Prostate gland (tissue), 2 donors: Measurements from ENCODE around the gene MRPS6. TPM values are rescaled to one million over a fixed set of nuclear protein-coding genes. Genes with fewer than 3 reads are reported as not detected.

ENCODE experiments used
- DNase-seq: peaks from one replicate; pipeline ENCODE4 v3.0.0-alpha.2; 2019; ENCODE audit warnings: low spot score
- H3K27ac ChIP-seq, 2 donors: fragments of 200-600 bp; sonication (generic); 2 replicates each; pipeline ENCODE4 v1.5.1; 2017 to 2019
- H3K27me3 ChIP-seq: fragments of 200-600 bp; sonication (generic); replicated peaks from 2 replicates; pipeline ENCODE4 v1.5.1; 2019; ENCODE audit not compliant: insufficient read depth
- H3K36me3 ChIP-seq, 2 donors: fragments of 200-600 bp; sonication (generic); 1 replicate in 1 of 2; 2 replicates in 1 of 2; pipeline versions ENCODE4 v1.5.1 to v1.8.1; 2017 to 2019
- H3K4me1 ChIP-seq: fragments of 200-600 bp; sonication (generic); replicated peaks from 2 replicates; pipeline ENCODE4 v1.5.1; 2019
- H3K4me3 ChIP-seq, 2 donors: fragments of 200-600 bp; sonication (generic); 2 replicates each; pipeline ENCODE4 v1.5.1; 2017 to 2019
- H3K9me3 ChIP-seq: fragments of 200-600 bp; sonication (generic); 2 replicates; pipeline ENCODE4 v1.5.1; 2017
- CTCF ChIP-seq, 4 experiments: fragments of 200-600 bp in 2 of 4; fragments of 450-650 bp in 2 of 4; sonication (generic) in 2 of 4; IDR thresholded peaks; 1 replicate in 3 of 4; 2 replicates in 1 of 4; pipeline ENCODE4 v1.5.1; 2016 to 2019; ENCODE audit warnings: antibody characterized with exemption in 4 of 4, mild to moderate bottlenecking in 2 of 4, moderate library complexity in 2 of 4
- POLR2A ChIP-seq: fragments of 450-650 bp; IDR thresholded peaks from one replicate; pipeline ENCODE4 v1.6.1; 2016; ENCODE audit warnings: antibody characterized with exemption, mild to moderate bottlenecking
- POLR2AphosphoS5 ChIP-seq: sonication (generic); formaldehyde crosslinking; IDR thresholded peaks from one replicate; pipeline ENCODE4 v1.6.1; 2017; ENCODE audit warnings: antibody characterized with exemption
- WGBS: methylation state at CpG from one replicate; pipeline ENCODE4 v1.1.5; 2018; 5-methylcytosine and 5-hydroxymethylcytosine counted together
- intact Hi-C: fragments of 100-400 bp; cut with DNase I; formaldehyde crosslinking; loops from one replicate; pipeline ENCODE4 v1.14.2; 2022
- total RNA-seq, 2 donors: library from RNA; depleted of rRNA; stranded (reverse); fragments of >200 nt; gene quantifications; one replicate each; pipeline ENCODE4 v1.1.0, GENCODE V29; 2016

MRPS6 gene
- total RNA-seq, 2 donors from 2014 or later = 24.9 to 75.8 TPM

- H3K27me3 ChIP-seq = no peaks in the 10 kb centered on the region
- 93% methylated on average over 2 of the region's 2 CpGs for WGBS
Measured at GRCh38 chr21:34120867-34121266, 47.5 kb downstream of the MRPS6 start.

GRCh38 chr21:34122047-34122446, 48.7 kb downstream of the MRPS6 start:
- Histone ChIP-seq H3K9me3 (no peaks in the 10 kb centered on the region), H3K27me3 (no peaks in the 10 kb centered on the region), H3K27ac (no peak overlapping the region), H3K36me3 (no peaks in the 10 kb centered on the region), H3K4me1 (no peaks in the 10 kb centered on the region), H3K4me3 (no peak overlapping the region)
- WGBS = 50% methylated on average over 2 of the region's 2 CpGs
- peak; percentile 34 for DNase-seq
- TF ChIP-seq POLR2A (no peak), POLR2AphosphoS5 (peak; percentile 26)
- intact Hi-C loops = no loop called here

More at GRCh38 chr21:34120867-34121266, 47.5 kb downstream of the MRPS6 start:
- intact Hi-C loops = no loop called here
- H3K4me3 ChIP-seq = no peak overlapping the region
- no peaks in the 10 kb centered on the region for H3K9me3 ChIP-seq
- H3K4me1 ChIP-seq = no peaks in the 10 kb centered on the region
- H3K27ac ChIP-seq = no peak overlapping the region
- H3K36me3 ChIP-seq = no peaks in the 10 kb centered on the region
- TF ChIP-seq POLR2A (no peak), POLR2AphosphoS5 (no peak), CTCF (IDR thresholded peaks at IDR 0.05) (no peak)
- DNase-seq = no peak

GRCh38 chr21:34123609-34124008, 50.2 kb downstream of the MRPS6 start:
- H3K9me3 ChIP-seq = no peaks in the 10 kb centered on the region

GRCh38 chr21:34126269-34126668, 52.9 kb downstream of the MRPS6 start:
- Histone ChIP-seq H3K36me3 (no peaks in the 10 kb centered on the region), H3K27ac (no peak overlapping the region), H3K27me3 (no peaks in the 10 kb centered on the region), H3K4me3 (no peak overlapping the region), H3K9me3 (no peaks in the 10 kb centered on the region), H3K4me1 (no peaks in the 10 kb centered on the region)
- 84% methylated on average over 10 of the region's 10 CpGs for whole genome bisulfite sequencing
- intact Hi-C loops = loop anchor here (5.0 kb wide), 3 partner anchors 54 to 221 kb away; partner anchors contain the start of genes MRPS6 and SLC5A3
- TF ChIP-seq CTCF (IDR thresholded peaks at IDR 0.05) (no peak), POLR2AphosphoS5 (no peak), POLR2A (no peak)
- no peak for DNase-seq

More at GRCh38 chr21:34123609-34124008, 50.2 kb downstream of the MRPS6 start:
- intact Hi-C loops = no loop called here
- Histone ChIP-seq H3K27me3 (no peaks in the 10 kb centered on the region), H3K4me1 (no peaks in the 10 kb centered on the region), H3K36me3 (no peaks in the 10 kb centered on the region), H3K27ac (no peak overlapping the region), H3K4me3 (no peak overlapping the region)
- DNase-seq = no peak
- WGBS = 87% methylated on average over 8 of the region's 8 CpGs
- TF ChIP-seq CTCF (IDR thresholded peaks at IDR 0.05) = no peak
- TF ChIP-seq POLR2A = no peak
- TF ChIP-seq POLR2AphosphoS5 = no peak

- H3K4me1 ChIP-seq = no peaks in the 10 kb centered on the region
- 56% methylated on average over 5 of the region's 5 CpGs for WGBS
- H3K36me3 ChIP-seq = no peaks in the 10 kb centered on the region
- no peak overlapping the region for H3K4me3 ChIP-seq
- H3K27ac ChIP-seq = no peak overlapping the region
- intact Hi-C loops = loop anchor here (5.0 kb wide), 3 partner anchors 54 to 221 kb away; partner anchors contain the start of genes MRPS6 and SLC5A3
- TF ChIP-seq POLR2A = no peak
- no peak for TF ChIP-seq POLR2AphosphoS5
- TF ChIP-seq CTCF (IDR thresholded peaks at IDR 0.05) = no peak
- H3K9me3 ChIP-seq = no peaks in the 10 kb centered on the region
- no peaks in the 10 kb centered on the region for H3K27me3 ChIP-seq
- no peak for DNase-seq
Measured at GRCh38 chr21:34126691-34127090, 53.3 kb downstream of the MRPS6 start.
